Measurements from ENCODE around the gene PMS1.
"Not testable (repeated sequence)": the region's sequence is repeated elsewhere in the genome, so short reads cannot be mapped to it uniquely, and the experiment has no call there.

Gene PMS1

DNA sequence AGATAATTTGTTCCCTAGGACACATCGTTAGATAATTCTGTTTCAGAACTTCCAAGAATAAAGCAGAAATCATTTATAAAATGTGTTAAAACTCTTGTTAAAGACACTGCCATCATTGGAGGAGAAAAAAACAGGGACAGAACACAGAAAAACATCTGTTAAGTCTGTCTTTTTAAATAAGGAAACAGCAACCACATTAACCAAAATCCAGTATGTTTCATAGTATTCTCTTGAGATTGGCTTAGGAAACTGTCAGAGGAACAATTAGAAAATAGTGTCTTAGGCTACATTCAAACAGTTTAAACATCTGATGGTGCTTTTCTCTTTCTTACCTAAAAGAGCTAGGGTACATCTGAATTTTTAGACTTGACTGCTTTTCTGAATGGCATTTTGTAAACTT, 81.6 kb downstream of the PMS1 start:
- DNase-seq (ENCODE audit: low spot score): no peak

DNA sequence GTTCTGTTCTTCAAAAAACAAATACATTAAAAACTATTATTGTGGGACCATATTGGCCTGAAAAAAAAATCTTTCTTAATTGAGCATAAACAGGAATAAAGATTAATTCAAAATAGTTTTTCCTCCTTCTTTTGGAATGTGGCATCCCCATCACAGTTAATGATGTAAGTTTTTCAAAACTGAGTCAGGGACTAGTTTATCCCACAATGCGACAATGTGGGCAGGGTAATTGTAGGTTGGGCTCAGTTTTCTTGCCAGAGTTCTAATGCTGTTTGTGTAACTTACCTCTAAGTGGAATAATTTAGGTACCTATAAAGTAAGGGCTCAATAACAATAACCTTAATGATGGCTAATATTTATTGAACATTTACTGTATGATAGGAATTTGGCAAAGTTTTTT, 82.0 kb downstream of the PMS1 start:
- DNase-seq (ENCODE audit: low spot score): no peak

DNA sequence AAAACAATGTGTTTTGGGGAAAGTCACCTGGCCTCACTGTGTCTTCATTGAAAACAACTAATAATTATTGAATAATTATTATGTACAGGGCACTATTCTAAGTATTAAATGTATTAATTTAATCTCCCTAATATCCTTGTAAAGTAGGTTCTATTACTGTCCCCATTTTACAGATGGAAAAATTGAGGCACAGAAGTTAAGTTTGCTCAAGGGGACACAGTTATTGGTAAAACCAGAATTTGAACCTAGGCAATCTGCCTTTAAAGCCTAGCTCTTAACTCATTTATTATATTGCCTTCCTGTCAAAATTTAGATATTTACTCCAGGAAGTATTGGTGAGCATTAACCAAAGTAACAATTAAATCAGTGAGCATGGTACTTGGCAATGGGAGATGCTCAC, 84.6 kb downstream of the PMS1 start:
- DNase-seq (ENCODE audit: low spot score): no peak

DNA sequence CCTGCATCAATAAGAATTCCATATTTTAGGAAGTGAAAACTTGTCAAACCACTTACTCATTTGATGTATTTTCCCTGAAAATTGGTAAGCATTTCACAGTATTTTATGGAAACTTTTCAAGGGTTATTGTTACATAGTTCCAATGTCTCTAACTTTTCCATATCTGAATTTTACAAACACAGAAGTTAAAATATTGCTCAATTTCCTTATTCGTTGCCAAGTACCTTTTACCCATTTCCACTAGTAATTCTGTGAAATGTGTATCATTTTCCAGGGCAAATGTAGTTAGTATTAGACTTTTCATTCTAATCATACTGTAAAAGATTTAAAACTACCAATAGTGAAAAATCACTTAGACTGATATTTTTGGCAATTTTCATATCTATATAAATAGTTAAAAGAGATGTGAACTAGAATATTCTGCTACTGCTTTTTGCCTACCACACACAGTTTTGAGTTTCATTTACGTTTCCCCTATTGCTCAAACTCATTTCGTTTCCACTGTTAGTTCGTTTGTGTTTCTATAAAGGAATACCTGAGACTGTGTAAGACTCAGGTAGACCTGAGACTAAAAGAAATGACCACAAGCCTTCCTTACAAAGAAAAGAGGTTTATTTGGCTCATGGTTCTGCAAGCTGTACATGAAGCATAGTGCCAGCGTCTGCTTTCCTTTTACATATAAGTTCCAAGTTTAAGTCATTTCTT, 86.3 kb downstream of the PMS1 start:
- DNase-seq (ENCODE audit: low spot score): no peak

DNA sequence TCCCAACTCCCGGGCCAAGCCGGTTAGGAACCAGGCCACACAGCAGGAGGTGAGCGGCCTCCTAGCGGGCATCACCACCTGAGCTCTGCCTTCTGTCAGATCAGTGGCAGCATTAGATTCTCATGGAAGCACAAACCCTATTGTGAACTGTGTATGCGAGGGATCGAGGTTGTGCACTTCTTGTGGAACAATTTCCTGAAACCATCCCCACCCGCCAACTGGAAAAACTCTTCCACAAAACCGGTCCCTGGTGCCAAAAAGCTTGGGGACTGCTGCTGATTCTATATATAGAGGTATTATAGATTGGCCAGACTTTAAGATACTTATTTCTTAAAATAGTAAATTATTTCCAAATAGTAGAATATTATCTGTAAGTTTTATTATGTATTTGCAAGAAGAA, 89.4 kb downstream of the PMS1 start:
- no peak for DNase-seq (ENCODE audit: low spot score)

DNA sequence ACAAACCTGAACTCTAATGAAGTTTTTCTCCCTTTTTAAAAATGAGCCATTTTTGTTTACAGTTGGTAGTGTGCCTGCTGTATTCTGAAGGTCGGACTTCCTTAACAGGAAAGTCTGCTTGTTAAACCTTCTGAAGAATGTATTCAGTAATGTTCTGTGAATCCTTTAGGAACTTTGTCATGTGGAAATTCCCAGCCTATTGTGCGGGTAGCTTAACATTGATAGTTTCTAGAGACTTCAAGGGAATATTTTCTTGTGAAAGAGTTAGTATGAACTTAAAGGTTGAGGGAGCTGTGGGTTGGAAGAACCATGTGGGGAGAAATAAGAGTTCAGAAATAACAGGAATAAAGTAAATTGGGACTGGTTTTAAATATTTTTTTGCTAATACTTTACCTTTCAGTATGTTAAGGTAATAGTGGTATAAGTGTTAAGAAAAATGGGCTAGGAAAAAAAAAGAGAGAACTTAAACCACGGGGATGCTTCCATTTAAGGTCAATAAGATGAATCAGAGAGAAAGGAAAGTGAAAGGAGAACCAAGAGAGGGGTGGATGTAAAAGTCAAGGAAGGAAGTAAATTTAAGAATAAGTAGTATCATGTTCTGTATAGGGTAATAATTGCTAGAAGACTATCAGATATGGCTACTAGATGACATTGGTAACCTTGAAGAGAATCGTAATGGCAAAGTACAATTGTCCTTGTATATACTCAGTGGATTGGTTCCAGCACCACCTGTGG, 90.5 kb downstream of the PMS1 start:
- no peak for DNase-seq (ENCODE audit: low spot score)

DNA sequence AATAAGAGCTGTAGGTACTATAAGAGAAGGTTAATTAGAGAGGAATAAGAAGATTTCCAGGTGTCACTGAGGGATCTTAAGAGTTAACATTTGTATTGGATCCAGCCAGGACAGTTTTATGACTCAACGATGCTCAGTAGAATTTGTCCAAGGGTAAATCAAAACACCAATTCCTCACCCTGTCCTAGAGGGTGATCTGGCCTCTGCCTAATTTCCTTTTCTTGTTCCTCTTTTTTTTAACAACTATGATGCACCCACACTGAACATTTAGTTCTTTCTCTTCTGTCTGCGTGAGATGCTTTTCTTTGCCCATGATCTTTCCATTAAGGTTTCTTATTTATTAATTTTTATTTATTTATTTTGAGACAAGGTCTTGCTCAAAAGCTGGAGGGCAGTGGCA, 92.0 kb downstream of the PMS1 start:
- no peak for DNase-seq (ENCODE audit: low spot score)

DNA sequence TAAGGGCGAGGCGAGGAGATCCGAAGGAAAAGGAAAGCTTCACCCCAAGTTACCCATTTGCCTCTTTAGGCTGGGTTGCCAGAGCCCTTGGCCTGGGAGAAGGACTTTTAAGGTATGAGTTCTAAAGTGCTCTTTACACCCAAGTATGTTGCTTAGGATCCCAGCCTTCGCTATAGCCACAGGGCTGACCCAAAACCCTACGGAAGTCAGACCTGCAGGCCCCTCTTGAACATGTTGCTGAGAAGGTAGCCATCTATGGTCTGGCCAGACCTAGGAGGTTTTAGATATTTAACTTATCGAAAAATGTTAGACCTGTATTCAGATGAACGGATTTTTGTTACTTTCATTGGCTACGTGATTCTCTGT, 95.4 kb downstream of the PMS1 start:
- no peak for DNase-seq (ENCODE audit: low spot score)

DNA sequence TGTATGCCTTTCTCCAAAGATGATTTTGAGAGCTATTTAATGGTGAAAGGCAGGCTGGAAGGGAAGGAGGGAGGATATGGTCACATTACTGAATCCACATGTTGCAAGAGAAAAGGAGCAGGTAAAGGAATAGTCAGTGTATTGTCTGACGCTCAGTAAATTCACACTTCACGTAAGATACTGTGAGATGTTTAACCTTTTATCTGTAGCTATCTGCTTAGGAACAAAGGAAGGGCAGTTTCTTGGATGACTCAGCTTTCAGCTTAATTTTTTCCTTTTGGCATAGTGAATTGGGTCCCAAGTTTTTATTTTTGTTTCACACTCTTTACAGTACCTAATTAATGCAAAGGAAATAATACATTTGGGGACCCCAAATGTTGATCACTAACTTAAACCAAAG, 96.2 kb downstream of the PMS1 start:
- no peak for DNase-seq (ENCODE audit: low spot score)

DNA sequence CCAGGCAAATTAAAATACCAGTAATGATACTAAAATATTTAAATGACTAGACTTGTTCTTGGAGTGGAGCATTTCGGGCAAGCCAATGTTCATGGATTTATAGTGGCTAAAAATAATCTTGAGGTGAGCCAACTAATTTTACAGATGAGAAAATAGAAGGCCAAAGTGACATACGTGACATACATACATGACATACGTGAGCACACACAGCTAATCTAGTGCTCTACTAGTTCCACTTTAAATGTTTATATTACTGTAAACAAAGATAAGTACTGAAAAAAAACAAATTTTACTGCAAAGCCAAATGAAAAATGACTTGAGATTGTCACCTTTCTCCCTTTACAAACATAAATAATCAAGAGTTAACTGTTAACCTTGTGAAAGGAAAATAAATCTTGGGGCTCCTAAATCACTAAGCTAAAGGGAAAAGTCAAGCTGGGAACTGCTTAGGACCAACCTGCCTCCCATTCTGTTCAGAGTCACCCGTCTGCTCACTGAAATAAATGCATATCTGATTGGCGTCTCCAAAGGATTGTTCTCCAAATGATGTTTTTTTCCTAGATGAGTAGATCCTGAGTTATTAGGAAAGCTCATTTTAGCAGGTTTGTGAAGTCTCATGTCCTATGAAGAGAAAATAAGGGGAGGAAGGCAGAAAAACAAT, 96.7 kb downstream of the PMS1 start:
- no peak for DNase-seq (ENCODE audit: low spot score)

DNA sequence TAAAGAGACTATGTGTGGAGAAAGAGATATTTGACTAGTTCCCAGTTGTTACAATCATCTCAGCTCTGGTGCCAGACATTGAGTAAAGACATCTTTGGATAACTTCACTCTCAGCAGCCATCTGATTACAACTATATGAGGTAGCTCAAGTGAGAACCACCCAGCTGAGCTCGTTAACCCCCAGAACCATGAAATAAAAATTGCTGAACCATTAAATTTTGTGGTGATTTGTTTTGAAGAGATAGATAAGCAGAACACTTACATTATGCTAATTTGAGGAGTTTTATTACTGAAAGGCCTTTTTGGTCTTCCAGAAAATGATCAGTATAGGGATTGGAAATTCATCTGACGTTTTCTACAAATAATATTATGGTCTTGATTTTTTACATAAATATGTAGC, 101.1 kb downstream of the PMS1 start:
- DNase-seq (ENCODE audit: low spot score): no peak

DNA sequence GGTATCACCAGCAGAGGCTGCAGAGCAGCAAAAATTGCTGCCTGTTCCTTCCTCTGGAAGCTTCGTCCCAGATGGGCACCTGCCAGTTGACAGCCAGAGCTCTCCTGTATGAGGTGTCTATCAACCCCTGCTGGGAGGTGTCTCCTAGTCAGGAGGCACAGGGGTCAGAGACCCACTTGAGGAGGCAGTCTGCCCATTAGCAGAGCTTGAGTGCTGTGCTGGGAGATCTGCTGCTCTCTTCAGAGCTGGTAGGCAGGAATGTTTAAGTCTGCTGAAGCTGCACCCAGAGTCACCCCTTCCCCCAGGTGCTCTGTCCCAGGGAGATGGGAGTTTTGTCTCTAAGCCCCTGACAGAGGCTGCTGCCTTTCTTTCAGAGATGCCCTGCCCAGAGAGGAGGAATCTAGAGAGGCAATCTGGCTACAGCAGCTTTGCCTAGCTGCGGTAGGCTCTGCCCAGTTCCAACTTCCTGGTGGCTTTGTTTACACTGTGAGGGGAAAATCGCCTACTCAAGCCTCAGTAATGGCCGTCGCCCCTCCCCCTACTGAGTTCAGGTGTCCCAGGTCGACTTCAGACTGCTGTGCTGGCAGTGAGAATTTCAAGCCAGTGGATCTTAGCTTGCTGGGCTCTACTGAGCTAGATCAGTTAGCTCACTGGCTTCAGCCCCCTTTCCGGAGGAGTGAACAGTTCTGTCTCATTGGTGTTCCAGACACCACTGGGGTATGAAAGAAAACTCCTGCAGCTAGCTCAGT, 108.5 kb downstream of the PMS1 start:
- not testable (repeated sequence) for DNase-seq (ENCODE audit: low spot score)

DNA sequence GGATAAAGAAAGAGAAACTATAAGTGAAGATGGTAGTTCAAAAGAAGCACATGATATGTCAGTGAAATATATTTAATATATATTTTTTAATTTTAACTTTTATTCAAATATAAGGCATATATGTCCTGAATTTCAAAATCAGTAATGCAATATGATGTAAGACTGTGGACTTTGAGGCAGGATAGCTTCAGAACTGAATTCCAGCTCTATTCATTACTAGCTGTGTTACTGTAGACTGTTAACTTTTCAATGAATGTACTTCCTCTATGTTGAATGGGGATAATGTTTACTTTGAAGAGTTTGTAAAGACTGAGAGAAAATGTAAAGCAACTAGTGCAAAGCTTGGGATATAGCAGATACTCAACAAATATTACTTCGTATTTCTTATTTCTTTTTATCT, 112.6 kb downstream of the PMS1 start:
- no peak for DNase-seq (ENCODE audit: low spot score)

DNA sequence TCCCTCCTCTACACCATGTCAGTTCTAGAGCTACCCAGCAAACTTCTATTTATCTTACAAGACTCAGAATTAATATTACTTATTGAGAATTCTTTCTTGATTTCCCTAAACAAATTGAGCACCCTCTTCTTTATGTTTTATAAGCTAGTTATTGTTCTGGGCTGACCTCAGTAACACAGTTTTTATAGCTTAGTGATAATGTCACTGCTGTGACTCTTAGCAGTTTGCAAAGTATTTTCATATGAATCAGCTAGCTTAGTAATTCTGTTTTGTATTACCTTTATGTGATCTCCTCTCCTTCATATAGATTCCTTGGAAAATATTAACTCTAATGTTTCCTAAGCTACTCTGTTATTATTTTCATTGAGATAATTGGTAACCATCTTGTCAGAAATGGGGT, 114.9 kb downstream of the PMS1 start:
- no peak for DNase-seq (ENCODE audit: low spot score)

DNA sequence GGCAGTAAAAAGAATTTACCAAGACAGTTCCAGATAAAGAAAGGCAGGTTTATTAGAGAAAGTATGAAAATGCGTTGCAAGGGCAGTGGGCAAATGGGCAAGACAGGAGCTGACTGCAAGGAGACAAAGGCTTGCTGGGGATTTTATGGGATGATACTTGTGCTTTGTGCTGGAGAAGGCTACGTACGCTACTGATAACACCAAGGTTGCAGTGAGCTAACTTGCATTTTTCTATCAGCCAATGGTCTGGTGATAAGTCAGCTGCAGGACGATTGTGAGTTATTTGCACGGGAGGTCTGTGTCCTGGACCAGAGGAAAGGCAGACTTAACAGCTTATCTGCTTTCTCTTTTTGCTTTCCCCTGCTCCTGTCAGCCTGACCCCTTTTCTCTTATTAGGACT, 116.5 kb downstream of the PMS1 start:
- no peak for DNase-seq (ENCODE audit: low spot score)

DNA sequence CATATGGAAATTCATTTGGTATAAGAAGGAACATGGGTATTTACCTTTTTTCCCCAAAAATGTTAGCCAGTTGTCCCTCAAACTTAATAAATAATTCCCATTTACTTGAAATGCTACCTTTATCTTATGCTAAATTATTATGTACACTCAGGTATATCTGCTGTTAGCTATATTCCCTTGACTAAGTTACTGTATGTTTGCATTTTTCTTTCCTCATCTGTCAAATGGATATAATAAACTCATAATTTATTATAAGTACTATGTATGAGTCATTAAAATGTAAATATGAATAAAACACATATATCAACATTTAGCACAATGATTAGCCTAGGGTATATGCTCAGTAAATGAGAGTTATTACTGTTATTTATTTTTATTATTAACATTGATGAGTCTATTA, 117.4 kb downstream of the PMS1 start:
- no peak for DNase-seq (ENCODE audit: low spot score)

DNA sequence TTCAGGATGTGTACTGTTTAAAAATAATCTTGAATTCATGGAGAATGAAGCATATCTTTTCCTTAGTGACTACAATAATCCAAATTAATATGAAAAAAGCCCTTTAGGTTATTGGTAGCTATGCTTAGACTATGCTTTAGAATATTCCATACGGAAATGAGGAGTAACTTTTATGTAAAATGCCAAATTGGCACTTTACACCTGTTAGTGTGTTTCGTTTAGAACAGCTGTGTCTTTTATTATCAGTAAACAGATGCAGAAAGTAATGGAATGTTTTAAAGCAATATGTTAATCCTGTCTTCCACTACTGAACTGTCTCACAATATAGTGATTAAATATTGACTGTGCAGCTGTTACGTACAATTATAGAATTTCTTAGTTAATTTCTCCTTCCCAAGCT, 129.6 kb downstream of the PMS1 start:
- DNase-seq (ENCODE audit: low spot score): no peak

DNA sequence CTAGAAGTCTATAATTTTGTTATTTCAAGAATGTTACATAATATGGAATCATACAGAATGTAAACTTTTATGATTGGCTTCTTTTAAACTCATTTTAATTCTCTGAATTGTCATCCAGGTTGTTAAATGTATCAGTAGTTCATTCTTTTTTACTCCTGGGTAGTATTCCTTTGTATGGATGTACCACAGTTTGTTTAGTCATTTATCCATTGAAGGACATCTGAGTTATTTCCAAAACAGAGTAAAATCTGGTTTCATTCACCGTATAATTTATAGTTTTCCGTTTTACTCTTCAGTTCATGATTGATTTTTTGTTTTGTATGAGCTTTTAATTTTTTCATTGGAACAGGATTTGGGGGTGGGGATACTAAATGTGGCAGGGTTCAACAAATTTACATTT, 132.4 kb downstream of the PMS1 start:
- no peak for DNase-seq (ENCODE audit: low spot score)

All from COLO829 (cell line).